ENCODE data around the gene ARHGEF38.
A peak's percentile ranks its signal among the peaks of the same experiment; 100 is the strongest.

ARHGEF38 gene

DNA sequence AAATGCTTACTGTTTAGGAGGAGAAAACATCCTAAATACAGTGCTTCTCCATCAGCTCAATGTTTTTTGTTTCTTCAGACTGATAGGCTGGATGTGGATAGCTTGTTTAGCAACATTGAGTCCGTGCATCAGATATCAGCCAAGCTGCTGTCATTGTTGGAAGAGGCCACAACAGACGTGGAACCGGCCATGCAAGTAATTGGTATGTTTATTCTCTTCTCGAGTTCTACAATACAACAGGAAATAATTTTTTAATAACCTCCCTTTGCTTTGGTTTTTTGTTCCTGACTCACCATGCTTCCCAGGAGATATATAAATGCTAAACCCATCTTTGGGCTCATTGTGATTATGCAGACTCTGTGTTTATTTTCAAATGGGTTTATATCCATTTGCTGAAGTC is 60.9 kb downstream of the ARHGEF38 start:
- no peak for DNase-seq (ENCODE audit: low spot score)

GRCh38 chr4:105619188-105619931 is 66.9 kb downstream of the ARHGEF38 start:
- no peak for DNase-seq (ENCODE audit: low spot score)

DNA sequence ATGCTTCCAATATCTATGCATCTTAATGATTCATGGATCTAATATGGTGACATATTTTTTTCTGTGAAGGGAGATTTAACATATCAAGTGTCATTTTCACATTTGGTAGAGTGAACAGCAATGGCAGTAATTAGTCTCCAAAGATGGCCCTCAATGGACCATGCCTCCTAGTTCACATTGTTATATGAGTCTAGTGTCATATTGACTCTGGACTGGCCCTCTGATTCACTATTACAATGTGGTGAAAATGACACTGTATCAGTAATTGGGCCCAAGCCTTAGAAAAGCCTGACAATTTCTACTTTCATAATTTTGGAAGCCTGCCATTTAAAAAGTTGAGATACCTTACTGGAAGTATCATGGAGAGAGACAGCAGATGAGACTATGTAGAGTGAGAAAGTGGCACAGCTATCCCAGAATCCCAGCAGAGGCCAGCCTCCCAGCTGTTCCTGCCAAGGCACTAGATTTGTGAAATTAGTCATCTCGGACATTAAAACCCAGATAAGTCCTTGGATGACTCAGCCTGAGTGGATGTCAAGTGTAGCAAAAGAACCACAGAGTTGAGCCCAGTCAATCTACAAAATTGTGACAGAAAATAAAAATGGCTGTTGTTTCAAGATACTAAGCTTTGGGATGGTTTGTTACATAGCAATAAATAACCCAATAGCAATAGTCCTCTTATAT is 68.4 kb downstream of the ARHGEF38 start:
- no peak for DNase-seq (ENCODE audit: low spot score)

GRCh38 chr4:105622269-105622668 is 69.8 kb downstream of the ARHGEF38 start:
- no peak for DNase-seq (ENCODE audit: low spot score)

DNA sequence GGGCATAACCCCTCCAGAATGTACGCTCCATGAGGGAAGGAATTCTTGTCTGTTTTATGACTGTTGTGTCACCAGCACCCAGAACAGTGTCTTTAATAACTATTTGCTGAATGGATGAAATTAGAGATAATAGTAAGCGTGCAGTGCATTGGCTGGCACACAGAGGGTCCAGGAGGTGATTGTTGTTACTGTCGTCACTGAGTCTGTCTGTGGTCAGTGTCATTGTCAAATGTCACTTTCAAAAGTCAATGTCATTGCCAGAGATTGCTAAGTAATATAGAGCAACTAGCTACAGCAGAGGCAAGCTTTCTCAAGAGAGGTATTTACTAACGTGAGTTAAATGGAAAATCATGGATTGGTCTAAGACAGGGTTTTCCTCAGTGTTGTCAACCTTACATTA is 70.7 kb downstream of the ARHGEF38 start:
- no peak for DNase-seq (ENCODE audit: low spot score)

- no peak for DNase-seq (ENCODE audit: low spot score)
Observed at GRCh38 chr4:105624530-105624929, 72.1 kb downstream of the ARHGEF38 start.

GRCh38 chr4:105625214-105625613 is 72.8 kb downstream of the ARHGEF38 start:
- DNase-seq (ENCODE audit: low spot score), result no peak

DNA sequence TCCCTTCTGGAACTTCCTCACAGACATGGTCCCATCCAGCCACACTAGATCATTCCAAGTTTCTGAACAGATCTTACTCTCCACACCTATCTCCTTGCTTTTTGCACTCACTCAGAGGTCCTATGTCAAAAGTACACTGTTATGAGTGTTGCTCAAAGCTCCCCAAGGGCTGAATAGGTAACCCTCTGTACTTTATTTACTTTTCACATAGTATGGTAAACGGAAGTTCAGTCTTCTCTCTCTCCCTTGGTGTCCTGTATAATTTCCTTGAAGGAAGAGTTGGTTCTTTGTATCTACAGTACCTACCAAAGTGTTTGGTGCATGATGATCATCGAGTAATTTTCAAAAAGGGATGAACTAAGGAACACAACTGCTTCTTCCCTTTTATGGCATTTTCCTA is 74.4 kb downstream of the ARHGEF38 start:
- no peak for DNase-seq (ENCODE audit: low spot score)

DNA sequence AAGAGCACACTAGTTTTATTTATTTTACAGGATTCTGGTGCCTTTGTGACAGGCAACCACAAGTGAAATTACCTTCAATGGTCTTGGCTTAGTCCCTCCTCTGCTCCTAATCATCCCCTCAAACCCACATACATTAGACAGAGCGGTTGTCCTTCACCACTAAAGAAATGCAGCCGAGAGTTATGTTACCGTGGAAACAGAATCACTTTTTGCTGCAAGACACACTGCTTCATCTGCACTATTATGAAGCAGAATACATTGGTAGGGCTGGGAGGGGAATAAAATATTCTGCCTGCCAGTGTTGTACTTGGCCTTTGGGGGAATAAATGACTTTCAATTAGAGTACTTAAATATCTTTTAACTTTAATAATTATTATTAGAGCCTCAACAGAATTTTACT is 75.2 kb downstream of the ARHGEF38 start:
- DNase-seq (ENCODE audit: low spot score), result no peak

DNA sequence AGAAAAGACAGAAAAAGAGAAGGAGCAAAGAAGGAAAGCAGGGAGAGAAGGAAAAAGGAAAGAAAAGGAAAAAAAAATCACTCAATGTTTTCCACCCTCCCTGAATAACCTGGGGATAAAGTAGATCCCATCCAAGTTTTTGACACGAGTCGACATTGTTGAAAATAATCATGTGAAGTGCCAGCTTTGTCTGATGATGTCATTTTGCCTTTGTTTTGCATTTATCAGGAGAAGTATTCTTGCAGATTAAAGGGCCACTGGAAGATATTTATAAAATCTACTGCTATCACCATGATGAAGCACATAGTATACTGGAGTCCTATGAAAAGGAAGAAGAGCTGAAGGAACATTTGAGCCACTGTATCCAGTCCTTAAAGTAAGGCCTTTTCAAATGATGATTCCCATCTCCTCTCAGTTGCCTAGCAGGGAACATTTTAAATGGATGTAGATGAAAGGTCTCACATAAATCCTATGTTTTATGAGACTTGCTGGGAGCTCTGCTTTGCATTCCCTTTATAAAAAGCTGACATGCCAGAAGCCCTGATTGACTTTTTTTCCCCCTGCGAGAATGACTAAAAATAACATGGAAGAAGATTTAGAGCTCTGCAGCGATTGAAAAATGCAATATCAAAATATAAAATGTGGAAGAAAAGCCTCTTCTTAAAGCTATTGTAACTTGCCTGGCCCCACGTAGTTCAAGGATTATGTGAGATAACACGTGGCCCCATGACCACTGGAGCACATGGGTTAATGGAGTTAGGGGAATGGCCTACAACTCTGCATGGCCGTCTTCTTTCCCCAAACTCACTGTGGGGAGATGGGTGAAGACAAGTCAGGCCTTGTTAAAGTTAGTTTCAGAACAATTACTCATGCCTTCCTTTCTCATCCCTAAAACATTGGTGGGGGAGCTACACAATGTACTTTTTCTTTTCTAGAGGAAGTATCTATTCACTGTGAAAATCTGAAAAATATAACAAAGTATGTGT is 78.5 kb downstream of the ARHGEF38 start:
- no peak for DNase-seq (ENCODE audit: low spot score)

DNA sequence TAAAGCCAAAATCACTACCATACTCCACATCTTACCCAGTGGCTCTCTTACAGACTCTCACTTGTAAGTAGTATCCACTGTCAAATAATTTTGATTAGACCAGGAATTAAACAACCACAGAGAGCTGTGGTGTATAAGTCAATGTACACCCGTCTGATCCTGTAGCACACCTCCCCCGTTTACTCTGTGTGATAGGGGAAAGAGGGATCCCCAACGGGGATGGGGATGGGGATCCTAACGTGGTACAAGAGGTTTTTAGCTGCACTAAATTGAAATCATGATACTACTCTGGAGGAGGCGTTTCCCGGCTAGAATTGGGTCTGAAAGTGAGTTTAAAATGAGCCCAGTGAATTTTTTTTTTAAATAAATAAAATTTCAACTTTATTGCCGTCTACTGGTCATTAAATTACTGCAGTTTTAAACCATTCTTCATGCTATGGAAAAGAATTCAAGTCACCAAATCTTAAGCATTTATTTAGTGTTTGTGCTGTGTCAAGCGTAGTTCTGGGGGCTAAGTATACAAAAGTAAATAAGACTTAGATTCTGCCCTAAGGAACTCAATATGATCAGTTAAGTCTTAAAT is 79.5 kb downstream of the ARHGEF38 start:
- DNase-seq (ENCODE audit: low spot score), result peak; percentile 45

DNA sequence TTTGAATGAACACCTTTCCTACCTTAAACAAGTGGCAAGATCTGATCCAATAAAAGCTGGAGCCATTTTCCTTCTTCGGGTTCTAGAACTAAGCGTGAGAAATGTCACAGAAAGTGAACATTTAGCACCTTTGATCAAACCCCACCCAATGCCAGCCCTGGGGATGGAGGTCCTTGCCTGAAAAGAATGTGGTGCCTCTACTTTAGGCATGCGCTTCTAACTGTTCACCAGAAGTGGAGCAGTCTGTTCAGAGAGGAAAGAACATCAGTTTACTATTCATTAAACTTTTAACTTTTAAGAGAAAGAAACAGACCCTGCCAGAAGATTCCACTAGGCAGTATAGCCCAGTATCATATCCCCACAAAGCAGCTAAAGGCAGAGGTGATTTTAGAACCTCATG is 80.2 kb downstream of the ARHGEF38 start:
- DNase-seq (ENCODE audit: low spot score), result peak; percentile 38

- no peak for DNase-seq (ENCODE audit: low spot score)
Observed at GRCh38 chr4:105633241-105633640, 80.8 kb downstream of the ARHGEF38 start.

DNA sequence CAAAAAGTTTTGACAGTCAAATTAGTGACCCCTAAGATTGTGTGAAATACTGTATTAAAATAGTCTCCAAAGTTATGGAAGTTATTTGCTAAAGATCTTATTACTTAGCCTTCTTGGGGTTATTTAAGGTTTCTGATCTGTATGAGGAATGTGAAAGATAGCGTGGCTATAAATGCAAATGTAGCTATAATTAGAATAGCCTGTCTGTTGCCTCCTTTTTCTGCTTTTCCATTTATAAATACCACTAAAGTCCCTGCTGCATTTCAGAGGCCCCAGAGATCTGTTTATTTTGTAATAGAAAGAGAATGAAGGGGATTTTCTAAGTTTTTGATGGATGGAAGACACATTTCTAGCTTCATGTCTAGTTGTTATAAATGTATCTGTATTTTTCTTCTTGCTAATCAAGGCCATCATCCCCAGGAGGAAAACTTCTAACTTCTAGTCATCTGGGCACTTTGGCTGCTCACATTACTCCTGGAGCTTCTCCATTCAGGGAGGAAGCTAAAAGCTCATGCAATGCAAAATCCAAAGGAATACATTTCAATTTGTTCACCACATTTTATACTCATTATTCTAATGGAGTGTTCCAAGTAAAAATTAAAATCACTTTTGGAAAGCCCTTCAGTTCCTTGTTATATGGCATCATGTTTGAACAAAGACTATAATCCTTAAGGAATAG is 82.1 kb downstream of the ARHGEF38 start:
- no peak for DNase-seq (ENCODE audit: low spot score)

- peak; percentile 95 for DNase-seq (ENCODE audit: low spot score)
Observed at GRCh38 chr4:105637408-105638176, 85.2 kb downstream of the ARHGEF38 start.

GRCh38 chr4:105641845-105642244 is 89.4 kb downstream of the ARHGEF38 start:
- DNase-seq (ENCODE audit: low spot score), result no peak

DNA sequence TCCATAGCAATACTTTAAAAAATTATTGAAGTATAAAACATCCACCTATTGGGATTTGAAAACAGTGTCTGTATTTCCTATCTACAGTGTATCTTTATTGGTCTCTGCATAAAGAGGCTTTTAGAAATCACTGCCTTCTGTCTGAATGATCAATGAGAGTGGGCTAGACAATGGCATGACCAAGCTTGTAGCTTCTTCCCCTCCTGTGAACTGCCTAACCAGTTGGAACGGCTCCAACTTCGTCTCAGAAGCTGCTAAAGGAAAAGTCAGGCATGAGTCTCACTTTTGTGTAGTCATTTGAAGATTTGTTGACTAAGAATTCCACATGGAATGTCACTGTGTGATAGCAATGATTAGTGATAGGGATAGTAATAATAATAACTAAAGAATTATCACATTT is 91.8 kb downstream of the ARHGEF38 start:
- DNase-seq (ENCODE audit: low spot score), result no peak

DNA sequence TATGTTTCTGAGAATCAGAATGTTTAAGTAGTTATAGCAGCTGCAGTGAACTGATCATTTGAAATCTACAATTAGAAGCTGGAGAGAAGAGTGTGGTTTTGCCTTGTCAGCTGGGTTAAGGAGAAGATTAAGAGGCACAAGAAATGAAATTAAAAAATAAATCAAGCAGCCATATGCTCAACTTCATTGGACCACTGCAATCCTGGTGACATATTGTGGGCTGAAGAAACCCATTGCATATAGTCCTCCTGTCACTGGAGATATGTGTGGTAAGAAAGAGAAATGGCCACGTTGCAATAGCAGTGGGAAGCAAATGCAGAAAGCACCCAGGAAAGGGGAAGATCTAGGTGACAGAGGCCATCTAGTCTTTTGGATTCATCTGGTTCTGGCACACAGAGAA is 93.0 kb downstream of the ARHGEF38 start:
- DNase-seq (ENCODE audit: low spot score), result no peak

- DNase-seq (ENCODE audit: low spot score), result no peak
Observed at GRCh38 chr4:105650190-105650589, 97.8 kb downstream of the ARHGEF38 start.

GRCh38 chr4:105651884-105652283 is 99.5 kb downstream of the ARHGEF38 start:
- no peak for DNase-seq (ENCODE audit: low spot score)

Data from NAMALWA (cell line).